HepG2 (cell line): Measurements from ENCODE around the gene BMP2K. TPM values are rescaled to one million over a fixed set of nuclear protein-coding genes. Genes with fewer than 3 reads are reported as not detected.

Source experiments
- ATAC-seq: fragments of 200-7000 bp; cut with Tn5 transposase; 3 replicates; pipeline ENCODE4 v1.9.1; 2020; ENCODE audit warnings: mild to moderate bottlenecking, moderate library complexity
- BruUV-seq: library from RNA; stranded (reverse); fragments of 400-500 nt; replicated peaks from 2 replicates; lab custom pipeline; 2021; lab: Mats Ljungman, UMichigan
- CTCF ChIA-PET: fragments of 300-600 bp; formaldehyde crosslinking; extraction: SDS; loops from one replicate; lab custom pipeline; 2021; ENCODE audit warnings: low total read pairs, inconsistent platforms, low intra/inter-chr PET ratio; lab: Yijun Ruan, JAX
- POLR2A ChIA-PET: fragments of 350-600 bp; sonication (Branson Sonifier 250); formaldehyde crosslinking; loops from one replicate; lab custom pipeline; 2020; ENCODE audit warnings: antibody characterized with exemption, inconsistent platforms; lab: Yijun Ruan, JAX
- DNase-seq: peaks from one replicate; pipeline ENCODE4 v3.0.0-alpha.2; 2015; ENCODE audit warnings: low spot score
- FAIRE-seq: peaks from 3 replicates; lab custom pipeline; 2011; peaks lifted over from hg19 to GRCh38; lab: Jason Lieb, UNC
- H2AFZ ChIP-seq: one replicate; pipeline ENCODE4 v1.6.1; 2011; ENCODE audit warnings: low read length, inconsistent platforms
- H3K27ac ChIP-seq: fragments of 300-600 bp; 3 replicates; pipeline ENCODE4 v1.8.0; 2011; ENCODE audit warnings: mixed run types, mild to moderate bottlenecking, mixed read lengths, low read length, inconsistent platforms; ENCODE audit not compliant: insufficient read depth; ENCODE audit errors: extremely low read length
- H3K27me3 ChIP-seq, 2 experiments: fragments of 200-600 bp in 1 of 2; 2 replicates in 1 of 2; 3 replicates in 1 of 2; pipeline versions ENCODE4 v1.6.0 to v1.8.0; 2011; ENCODE audit warnings: low read length in 2 of 2, mild to moderate bottlenecking in 2 of 2, moderate library complexity in 2 of 2, inconsistent platforms in 1 of 2; ENCODE audit not compliant: insufficient read depth in 2 of 2, control insufficient read depth in 1 of 2
- H3K36me3 ChIP-seq, 2 experiments: fragments of 200-600 bp in 1 of 2; replicated peaks in 1 of 2; 2 replicates in 1 of 2; 3 replicates in 1 of 2; pipeline versions ENCODE4 v1.5.1 to v1.8.0; 2011; ENCODE audit warnings: low read length in 2 of 2, inconsistent platforms in 1 of 2; ENCODE audit not compliant: insufficient read depth in 2 of 2, control insufficient read depth in 1 of 2
- H3K4me1 ChIP-seq: 2 replicates; pipeline ENCODE4 v1.5.1; 2012; ENCODE audit warnings: low read length, inconsistent platforms; ENCODE audit not compliant: insufficient read depth
- H3K4me2 ChIP-seq: 2 replicates; pipeline ENCODE4 v1.6.0; 2011; ENCODE audit warnings: low read depth, low read length, inconsistent platforms
- H3K4me3 ChIP-seq, 3 experiments: fragments of 200-600 bp in 1 of 3; sonication (generic), shearing (Covaris generic) in 1 of 3; replicated peaks in 1 of 3; 2 replicates each; pipeline ENCODE4 v1.5.1; 2011 to 2016; ENCODE audit warnings: low read length in 3 of 3, inconsistent platforms in 2 of 3, low read depth in 2 of 3, mild to moderate bottlenecking in 2 of 3, control low read depth in 1 of 3, mixed read lengths in 1 of 3; ENCODE audit not compliant: insufficient read depth in 1 of 3
- H3K79me2 ChIP-seq: one replicate; pipeline ENCODE4 v1.6.1; 2011; ENCODE audit warnings: low read length, inconsistent platforms; ENCODE audit not compliant: insufficient read depth
- H3K9ac ChIP-seq: 2 replicates; pipeline ENCODE4 v1.6.0; 2011; ENCODE audit warnings: mild to moderate bottlenecking, low read depth, low read length, inconsistent platforms; ENCODE audit not compliant: insufficient read depth
- H3K9me3 ChIP-seq: 2 replicates; pipeline ENCODE4 v1.5.1; 2012; ENCODE audit warnings: mild to moderate bottlenecking, low read length
- H4K20me1 ChIP-seq: 2 replicates; pipeline ENCODE4 v1.6.0; 2011; ENCODE audit warnings: inconsistent platforms, mild to moderate bottlenecking, low read length, moderate library complexity; ENCODE audit not compliant: insufficient read depth
- ISX ChIP-seq: sonication (generic); formaldehyde crosslinking; conservative IDR thresholded peaks from 2 replicates; pipeline ENCODE4 v1.5.0; 2020; ENCODE audit warnings: missing genetic modification reagents
- NR2C2 ChIP-seq: sonication (generic); formaldehyde crosslinking; IDR thresholded peaks from 2 replicates; pipeline ENCODE4 v1.4.0; 2020; ENCODE audit warnings: missing genetic modification reagents, mild to moderate bottlenecking, moderate library complexity, borderline replicate concordance
- ZFP62 ChIP-seq: sonication (generic); formaldehyde crosslinking; IDR thresholded peaks from 2 replicates; pipeline ENCODE4 v1.4.0; 2020; ENCODE audit warnings: missing genetic modification reagents
- ZNF138 ChIP-seq: sonication (generic); formaldehyde crosslinking; IDR thresholded peaks from 2 replicates; pipeline ENCODE4 v1.5.0; 2020; ENCODE audit warnings: mild to moderate bottlenecking, low read depth, missing genetic modification reagents
- ZNF253 ChIP-seq: sonication (generic); formaldehyde crosslinking; IDR thresholded peaks from 2 replicates; pipeline ENCODE4 v1.8.0; 2022; ENCODE audit warnings: mild to moderate bottlenecking, missing genetic modification reagents, borderline replicate concordance
- ZNF260 ChIP-seq: sonication (generic); formaldehyde crosslinking; IDR thresholded peaks from 2 replicates; pipeline ENCODE4 v1.4.0; 2020; ENCODE audit warnings: missing genetic modification reagents, low read depth, mild to moderate bottlenecking, borderline replicate concordance
- WGBS: methylation state at CpG from one replicate; pipeline ENCODE4 v1.1.6; 2017; ENCODE audit warnings: low lambda C conversion rate; 5-methylcytosine and 5-hydroxymethylcytosine counted together
- in situ Hi-C: cut with HindIII; loops from 2 replicates; pipeline ENCODE4 v1.10.0; 2017; ENCODE audit warnings: low pct_unique_long_range_greater_than_20kb; ENCODE audit not compliant: extremely low pct_ligation_motif_present
- intact Hi-C: fragments of 100-400 bp; cut with micrococcal nuclease; formaldehyde crosslinking; loops from one replicate; pipeline ENCODE4 v1.10.0; 2022; ENCODE audit not compliant: unreplicated experiment
- polyA plus RNA-seq, 8 experiments: library from polyadenylated mRNA; depleted of rRNA in 3 of 8; stranded (reverse) in 7 of 8; unstranded in 1 of 8; fragments of >200 nt; fragmentation: Illumina TruSeq in 4 of 8; extraction: Trizol in 4 of 8; gene quantifications; 2 replicates each; pipeline versions ENCODE4 v1.2.1 to v1.2.3, GENCODE V29; 2011 to 2016; ENCODE audit warnings: low read depth in 4 of 8, missing spikeins in 1 of 8, mixed read lengths in 1 of 8; ENCODE audit not compliant: insufficient read depth in 1 of 8
- total RNA-seq, 5 experiments: library from RNA; depleted of rRNA; stranded (reverse); fragments of >200 nt; fragmentation: Illumina TruSeq; extraction: Trizol; gene quantifications; 2 replicates each; pipeline ENCODE4 v1.2.3, GENCODE V29; 2016; ENCODE audit warnings: low read depth in 1 of 5
- TF ChIP-seq, protein P1 (sequence below): sonication (generic); formaldehyde crosslinking; IDR thresholded peaks from 2 replicates; pipeline ENCODE4 v1.5.1; 2020; ENCODE audit warnings: mild to moderate bottlenecking, missing genetic modification reagents, borderline replicate concordance
- TF ChIP-seq, protein P2 (sequence below): sonication (generic); formaldehyde crosslinking; IDR thresholded peaks from 2 replicates; pipeline ENCODE4 v1.5.0; 2020; ENCODE audit warnings: mild to moderate bottlenecking, missing genetic modification reagents, borderline replicate concordance

The BMP2K gene
- total and polyA plus RNA-seq, 2 of the 13 experiments (the other 11 are each of a cell fraction or from before 2014, with no cell fraction given) = 8.6 to 15.2 TPM

DNA sequence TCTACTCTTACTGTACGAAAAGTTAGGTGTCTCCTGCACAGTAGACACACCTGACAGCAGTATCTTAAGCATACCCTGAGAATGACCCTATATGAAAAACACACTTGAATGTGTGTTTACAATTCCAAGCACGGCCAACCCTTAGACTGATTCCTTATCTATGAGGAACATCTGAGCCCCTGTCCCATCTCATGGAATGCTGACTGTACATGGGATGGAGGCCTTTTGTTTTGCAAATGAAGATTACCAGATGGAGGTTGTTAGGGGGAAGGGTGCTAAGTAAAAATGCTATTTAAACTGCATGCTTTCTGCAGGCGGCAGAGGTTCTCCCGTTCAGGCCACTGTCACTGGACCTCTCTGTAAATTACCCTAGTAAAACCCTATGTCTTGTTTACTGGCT is 160.8 kb downstream of the BMP2K start:
- Histone ChIP-seq H3K27me3 (peaks cover 0 to 12% of the 10 kb centered on the region in 2 experiments; a peak in 2 of 5 replicates), H3K27ac (no peak overlapping the region), H2AFZ (no peak overlapping the region), H3K4me1 (peaks cover 45% of the 10 kb centered on the region), H3K79me2 (no peaks in the 10 kb centered on the region), H3K9me3 (no peaks in the 10 kb centered on the region), H3K9ac (no peak overlapping the region), H3K4me3 (no peak overlapping the region), H3K36me3 (no peaks in the 10 kb centered on the region), H4K20me1 (no peaks in the 10 kb centered on the region), H3K4me2 (no peak overlapping the region)
- ATAC-seq (no peak), DNase-seq (no peak), FAIRE-seq (no peak)
- 82% methylated on average over 4 of the region's 4 CpGs for WGBS
- in situ Hi-C loops (no loop called here), intact Hi-C loops (no loop called here)
- ChIA-PET POLR2A (no interaction called here), CTCF (no interaction called here)
- TF ChIP-seq, protein P1, sequence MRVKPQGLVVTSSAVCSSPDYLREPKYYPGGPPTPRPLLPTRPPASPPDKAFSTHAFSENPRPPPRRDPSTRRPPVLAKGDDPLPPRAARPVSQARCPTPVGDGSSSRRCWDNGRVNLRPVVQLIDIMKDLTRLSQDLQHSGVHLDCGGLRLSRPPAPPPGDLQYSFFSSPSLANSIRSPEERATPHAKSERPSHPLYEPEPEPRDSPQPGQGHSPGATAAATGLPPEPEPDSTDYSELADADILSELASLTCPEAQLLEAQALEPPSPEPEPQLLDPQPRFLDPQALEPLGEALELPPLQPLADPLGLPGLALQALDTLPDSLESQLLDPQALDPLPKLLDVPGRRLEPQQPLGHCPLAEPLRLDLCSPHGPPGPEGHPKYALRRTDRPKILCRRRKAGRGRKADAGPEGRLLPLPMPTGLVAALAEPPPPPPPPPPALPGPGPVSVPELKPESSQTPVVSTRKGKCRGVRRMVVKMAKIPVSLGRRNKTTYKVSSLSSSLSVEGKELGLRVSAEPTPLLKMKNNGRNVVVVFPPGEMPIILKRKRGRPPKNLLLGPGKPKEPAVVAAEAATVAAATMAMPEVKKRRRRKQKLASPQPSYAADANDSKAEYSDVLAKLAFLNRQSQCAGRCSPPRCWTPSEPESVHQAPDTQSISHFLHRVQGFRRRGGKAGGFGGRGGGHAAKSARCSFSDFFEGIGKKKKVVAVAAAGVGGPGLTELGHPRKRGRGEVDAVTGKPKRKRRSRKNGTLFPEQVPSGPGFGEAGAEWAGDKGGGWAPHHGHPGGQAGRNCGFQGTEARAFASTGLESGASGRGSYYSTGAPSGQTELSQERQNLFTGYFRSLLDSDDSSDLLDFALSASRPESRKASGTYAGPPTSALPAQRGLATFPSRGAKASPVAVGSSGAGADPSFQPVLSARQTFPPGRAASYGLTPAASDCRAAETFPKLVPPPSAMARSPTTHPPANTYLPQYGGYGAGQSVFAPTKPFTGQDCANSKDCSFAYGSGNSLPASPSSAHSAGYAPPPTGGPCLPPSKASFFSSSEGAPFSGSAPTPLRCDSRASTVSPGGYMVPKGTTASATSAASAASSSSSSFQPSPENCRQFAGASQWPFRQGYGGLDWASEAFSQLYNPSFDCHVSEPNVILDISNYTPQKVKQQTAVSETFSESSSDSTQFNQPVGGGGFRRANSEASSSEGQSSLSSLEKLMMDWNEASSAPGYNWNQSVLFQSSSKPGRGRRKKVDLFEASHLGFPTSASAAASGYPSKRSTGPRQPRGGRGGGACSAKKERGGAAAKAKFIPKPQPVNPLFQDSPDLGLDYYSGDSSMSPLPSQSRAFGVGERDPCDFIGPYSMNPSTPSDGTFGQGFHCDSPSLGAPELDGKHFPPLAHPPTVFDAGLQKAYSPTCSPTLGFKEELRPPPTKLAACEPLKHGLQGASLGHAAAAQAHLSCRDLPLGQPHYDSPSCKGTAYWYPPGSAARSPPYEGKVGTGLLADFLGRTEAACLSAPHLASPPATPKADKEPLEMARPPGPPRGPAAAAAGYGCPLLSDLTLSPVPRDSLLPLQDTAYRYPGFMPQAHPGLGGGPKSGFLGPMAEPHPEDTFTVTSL (CRISPR knock-in tag) = no peak
- no peak for TF ChIP-seq ZNF253 (CRISPR knock-in tag)
- TF ChIP-seq ZFP62 (CRISPR knock-in tag) = no peak
- TF ChIP-seq ZNF138 (CRISPR knock-in tag) = no peak
- TF ChIP-seq NR2C2 (CRISPR knock-in tag) = no peak
- TF ChIP-seq, protein P2, sequence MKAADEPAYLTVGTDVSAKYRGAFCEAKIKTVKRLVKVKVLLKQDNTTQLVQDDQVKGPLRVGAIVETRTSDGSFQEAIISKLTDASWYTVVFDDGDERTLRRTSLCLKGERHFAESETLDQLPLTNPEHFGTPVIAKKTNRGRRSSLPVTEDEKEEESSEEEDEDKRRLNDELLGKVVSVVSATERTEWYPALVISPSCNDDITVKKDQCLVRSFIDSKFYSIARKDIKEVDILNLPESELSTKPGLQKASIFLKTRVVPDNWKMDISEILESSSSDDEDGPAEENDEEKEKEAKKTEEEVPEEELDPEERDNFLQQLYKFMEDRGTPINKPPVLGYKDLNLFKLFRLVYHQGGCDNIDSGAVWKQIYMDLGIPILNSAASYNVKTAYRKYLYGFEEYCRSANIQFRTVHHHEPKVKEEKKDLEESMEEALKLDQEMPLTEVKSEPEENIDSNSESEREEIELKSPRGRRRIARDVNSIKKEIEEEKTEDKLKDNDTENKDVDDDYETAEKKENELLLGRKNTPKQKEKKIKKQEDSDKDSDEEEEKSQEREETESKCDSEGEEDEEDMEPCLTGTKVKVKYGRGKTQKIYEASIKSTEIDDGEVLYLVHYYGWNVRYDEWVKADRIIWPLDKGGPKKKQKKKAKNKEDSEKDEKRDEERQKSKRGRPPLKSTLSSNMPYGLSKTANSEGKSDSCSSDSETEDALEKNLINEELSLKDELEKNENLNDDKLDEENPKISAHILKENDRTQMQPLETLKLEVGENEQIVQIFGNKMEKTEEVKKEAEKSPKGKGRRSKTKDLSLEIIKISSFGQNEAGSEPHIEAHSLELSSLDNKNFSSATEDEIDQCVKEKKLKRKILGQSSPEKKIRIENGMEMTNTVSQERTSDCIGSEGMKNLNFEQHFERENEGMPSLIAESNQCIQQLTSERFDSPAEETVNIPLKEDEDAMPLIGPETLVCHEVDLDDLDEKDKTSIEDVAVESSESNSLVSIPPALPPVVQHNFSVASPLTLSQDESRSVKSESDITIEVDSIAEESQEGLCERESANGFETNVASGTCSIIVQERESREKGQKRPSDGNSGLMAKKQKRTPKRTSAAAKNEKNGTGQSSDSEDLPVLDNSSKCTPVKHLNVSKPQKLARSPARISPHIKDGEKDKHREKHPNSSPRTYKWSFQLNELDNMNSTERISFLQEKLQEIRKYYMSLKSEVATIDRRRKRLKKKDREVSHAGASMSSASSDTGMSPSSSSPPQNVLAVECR (CRISPR knock-in tag) = no peak
- no peak for TF ChIP-seq ISX (CRISPR knock-in tag)
- TF ChIP-seq ZNF260 (CRISPR knock-in tag) = no peak
- BruUV-seq = no TSS peak
